ENCODE data around the gene PLPPR5.

DNA sequence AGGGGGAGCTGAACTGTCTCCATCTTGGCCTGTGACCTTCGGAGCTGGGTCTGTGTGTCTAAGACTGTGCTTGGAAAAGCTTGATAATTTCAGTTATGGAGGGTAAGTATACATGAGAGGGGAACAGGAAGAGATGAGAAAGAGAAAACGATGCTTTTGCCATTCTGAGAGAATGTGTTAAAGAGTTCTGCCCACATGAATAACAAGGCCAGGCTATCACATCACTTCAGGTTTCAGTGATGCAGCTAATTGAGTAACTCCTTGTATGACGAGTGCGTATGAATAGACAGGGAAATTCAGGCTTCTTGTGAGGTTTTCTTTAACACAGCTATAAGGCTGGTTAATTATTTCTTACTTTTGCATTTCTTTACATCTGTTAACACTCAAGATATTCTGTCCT lies 81.0 kb downstream of the PLPPR5 start:
- TF ChIP-seq, protein P1, sequence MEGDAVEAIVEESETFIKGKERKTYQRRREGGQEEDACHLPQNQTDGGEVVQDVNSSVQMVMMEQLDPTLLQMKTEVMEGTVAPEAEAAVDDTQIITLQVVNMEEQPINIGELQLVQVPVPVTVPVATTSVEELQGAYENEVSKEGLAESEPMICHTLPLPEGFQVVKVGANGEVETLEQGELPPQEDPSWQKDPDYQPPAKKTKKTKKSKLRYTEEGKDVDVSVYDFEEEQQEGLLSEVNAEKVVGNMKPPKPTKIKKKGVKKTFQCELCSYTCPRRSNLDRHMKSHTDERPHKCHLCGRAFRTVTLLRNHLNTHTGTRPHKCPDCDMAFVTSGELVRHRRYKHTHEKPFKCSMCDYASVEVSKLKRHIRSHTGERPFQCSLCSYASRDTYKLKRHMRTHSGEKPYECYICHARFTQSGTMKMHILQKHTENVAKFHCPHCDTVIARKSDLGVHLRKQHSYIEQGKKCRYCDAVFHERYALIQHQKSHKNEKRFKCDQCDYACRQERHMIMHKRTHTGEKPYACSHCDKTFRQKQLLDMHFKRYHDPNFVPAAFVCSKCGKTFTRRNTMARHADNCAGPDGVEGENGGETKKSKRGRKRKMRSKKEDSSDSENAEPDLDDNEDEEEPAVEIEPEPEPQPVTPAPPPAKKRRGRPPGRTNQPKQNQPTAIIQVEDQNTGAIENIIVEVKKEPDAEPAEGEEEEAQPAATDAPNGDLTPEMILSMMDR (IDR thresholded peaks at IDR 0.05; ENCODE audit: insufficient read depth, low read length, poor library complexity, severe bottlenecking): no peak
- no peak for TF ChIP-seq EZH2phosphoT487 (conservative IDR thresholded peaks at IDR 0.05; ENCODE audit: low read length)

Data from SU-DHL-6 (cell line).